ENCODE results near the gene PI4KB. TPM values are rescaled to one million over a fixed set of nuclear protein-coding genes. Genes with fewer than 3 reads are reported as not detected.

Gene PI4KB
- total and polyA plus RNA-seq, 2 of the 13 experiments (the other 11 are each of a cell fraction or from before 2014, with no cell fraction given) = 19.5 to 29.3 TPM

- TF ChIP-seq RERE (CRISPR knock-in tag; IDR thresholded peaks at IDR 0.05; ENCODE audit: low read depth) (no peak), GMEB1 (CRISPR knock-in tag; IDR thresholded peaks at IDR 0.05; ENCODE audit: borderline replicate concordance) (peak; percentile 42; the same call in 1 of the 2 replicates), NFYC (CRISPR knock-in tag; IDR thresholded peaks at IDR 0.05) (peak; percentile 89), HDAC1 (CRISPR knock-in tag; IDR thresholded peaks at IDR 0.05) (peak; percentile 36; the same call in 1 of the 2 replicates), POLR2AphosphoS5 (IDR thresholded peaks at IDR 0.05; ENCODE audit: low read depth, low read length) (peak; percentile 64), ZBTB49 (CRISPR knock-in tag; IDR thresholded peaks at IDR 0.05; ENCODE audit: borderline replicate concordance) (no peak), ZNF614 (CRISPR knock-in tag; IDR thresholded peaks at IDR 0.05; ENCODE audit: borderline replicate concordance) (no peak), ZNF687 (CRISPR knock-in tag; IDR thresholded peaks at IDR 0.05) (peak; percentile 84), ZBTB42 (CRISPR knock-in tag; IDR thresholded peaks at IDR 0.05) (no peak)
Observed at GRCh38 chr1:151346769-151347522, 19.7 kb upstream of the PI4KB start, which contains the start of gene RFX5 (continued).

Measured in HepG2 (cell line).